Measurements from ENCODE around the gene MYO1B.

Gene MYO1B

GRCh38 chr2:191264647-191265081 lies 19.5 kb downstream of the MYO1B start:
- DNase-seq, result no peak

- DNase-seq, result no peak
Measured at GRCh38 chr2:191265311-191266170, 20.3 kb downstream of the MYO1B start.

GRCh38 chr2:191266201-191266600 lies 21.0 kb downstream of the MYO1B start:
- no peak for DNase-seq

- DNase-seq, result no peak
Measured at GRCh38 chr2:191268596-191268995, 23.4 kb downstream of the MYO1B start.

GRCh38 chr2:191270306-191271161 lies 25.3 kb downstream of the MYO1B start:
- peak in 1 of 2 experiments; percentile 22 for DNase-seq

- no peak for DNase-seq
Measured at GRCh38 chr2:191272064-191272463, 26.9 kb downstream of the MYO1B start.

- DNase-seq, result peak in 1 of 2 experiments; percentile 58
Measured at GRCh38 chr2:191274413-191274815, 29.2 kb downstream of the MYO1B start.

- DNase-seq, result no peak
Measured at GRCh38 chr2:191276792-191277465, 31.7 kb downstream of the MYO1B start.

GRCh38 chr2:191280290-191280689 lies 35.1 kb downstream of the MYO1B start:
- no peak for DNase-seq

- no peak for DNase-seq
Measured at GRCh38 chr2:191280834-191281756, 35.9 kb downstream of the MYO1B start.

GRCh38 chr2:191285252-191285651 lies 40.0 kb downstream of the MYO1B start:
- no peak for DNase-seq

- DNase-seq, result no peak
Measured at GRCh38 chr2:191287820-191288219, 42.6 kb downstream of the MYO1B start.

- no peak for DNase-seq
Measured at GRCh38 chr2:191289049-191289448, 43.8 kb downstream of the MYO1B start.

GRCh38 chr2:191291471-191291870 lies 46.3 kb downstream of the MYO1B start:
- no peak for DNase-seq

- no peak for DNase-seq
Measured at GRCh38 chr2:191292869-191293268, 47.7 kb downstream of the MYO1B start.

- no peak for DNase-seq
Measured at GRCh38 chr2:191295088-191295487, 49.9 kb downstream of the MYO1B start.

- no peak for DNase-seq
Measured at GRCh38 chr2:191296083-191297006, 51.1 kb downstream of the MYO1B start.

GRCh38 chr2:191297033-191297432 lies 51.8 kb downstream of the MYO1B start:
- no peak for DNase-seq

- no peak for DNase-seq
Measured at GRCh38 chr2:191298306-191298705, 53.1 kb downstream of the MYO1B start.

GRCh38 chr2:191299010-191299409 lies 53.8 kb downstream of the MYO1B start:
- no peak for DNase-seq

- no peak for DNase-seq
Measured at GRCh38 chr2:191299866-191300265, 54.7 kb downstream of the MYO1B start.

Measured in NCI-H2081 (cell line).